Raji (cell line): ENCODE data around the gene GNAT1.

Experiments used
- POLR2A ChIP-seq: IDR thresholded peaks from 2 replicates; pipeline ENCODE4 v1.6.1; 2011; ENCODE audit warnings: low read depth, low read length, control low read depth; ENCODE audit not compliant: insufficient read depth

Gene GNAT1

DNA sequence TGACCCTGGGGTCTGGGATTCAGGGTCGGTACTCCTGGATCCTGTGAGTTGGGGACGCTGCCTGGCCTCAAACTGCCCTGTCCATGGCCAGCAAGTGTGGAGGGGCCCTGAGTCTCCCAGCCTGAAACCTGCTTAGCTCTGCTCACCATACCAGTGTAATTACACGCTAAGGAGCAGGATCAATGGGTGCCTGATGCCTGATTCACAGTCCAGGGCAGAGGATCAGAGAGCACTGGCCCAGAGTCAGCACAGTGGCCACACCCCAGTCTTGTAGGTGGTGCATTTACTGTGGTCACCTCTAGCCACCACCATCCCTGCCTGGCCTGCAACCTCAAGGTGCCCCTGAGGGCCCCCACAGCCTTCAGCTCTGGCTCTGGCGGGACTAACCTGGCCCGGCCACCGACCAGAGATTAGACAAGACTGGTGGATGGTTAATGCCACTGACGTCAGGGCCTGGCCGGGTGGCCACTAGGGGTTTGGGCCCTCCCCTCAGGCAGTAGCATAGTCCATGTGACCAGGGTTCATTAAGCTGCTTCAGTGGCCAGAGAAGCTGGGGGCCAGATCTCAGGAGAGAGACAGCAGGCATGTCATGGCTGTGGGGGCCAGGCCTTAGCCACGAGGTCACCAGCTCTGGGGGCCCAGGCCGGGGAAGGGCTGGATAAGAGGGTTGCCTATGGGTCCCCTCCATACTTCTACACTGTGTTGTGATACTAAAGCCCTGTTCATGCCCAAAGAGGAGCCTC is 10.3 kb downstream of the GNAT1 start:
- TF ChIP-seq POLR2A = no peak

DNA sequence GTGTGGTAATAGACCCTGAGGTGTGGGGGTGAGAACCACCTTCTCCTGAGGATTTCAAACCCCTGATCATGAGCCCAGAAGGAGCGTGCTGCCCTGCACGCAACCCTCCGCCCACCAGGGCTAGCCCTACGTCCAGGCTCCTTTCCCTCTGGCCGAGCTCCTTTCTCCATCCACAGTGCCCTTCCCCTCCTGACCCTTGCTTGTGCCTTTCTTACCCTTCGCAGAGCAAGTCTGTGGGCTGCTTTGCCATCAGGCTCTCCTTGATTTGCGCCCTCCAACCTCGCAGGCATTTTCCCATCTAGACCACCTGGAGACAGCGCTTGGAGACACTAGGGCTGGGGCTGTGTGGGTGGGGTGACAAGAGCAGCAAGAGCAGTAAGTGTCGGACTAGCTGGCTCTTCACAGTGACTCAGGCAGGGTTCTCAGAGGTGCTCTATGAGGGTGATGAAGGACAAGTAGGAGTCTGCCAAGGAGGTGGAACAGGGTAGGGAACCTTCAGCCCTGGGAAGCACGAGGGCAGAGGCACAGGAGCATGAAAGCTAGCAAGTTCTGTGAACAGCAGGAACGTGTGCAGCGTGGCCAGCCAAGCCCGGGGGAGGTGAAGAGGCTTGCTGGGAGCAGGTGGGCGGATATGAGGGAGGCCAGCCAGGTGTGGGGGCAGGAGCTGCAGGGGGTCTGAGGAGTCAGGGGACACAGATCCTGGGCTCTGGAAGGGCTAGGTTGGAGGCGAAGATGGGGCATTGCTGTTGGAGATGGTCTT is 11.1 kb downstream of the GNAT1 start:
- TF ChIP-seq POLR2A = no peak

DNA sequence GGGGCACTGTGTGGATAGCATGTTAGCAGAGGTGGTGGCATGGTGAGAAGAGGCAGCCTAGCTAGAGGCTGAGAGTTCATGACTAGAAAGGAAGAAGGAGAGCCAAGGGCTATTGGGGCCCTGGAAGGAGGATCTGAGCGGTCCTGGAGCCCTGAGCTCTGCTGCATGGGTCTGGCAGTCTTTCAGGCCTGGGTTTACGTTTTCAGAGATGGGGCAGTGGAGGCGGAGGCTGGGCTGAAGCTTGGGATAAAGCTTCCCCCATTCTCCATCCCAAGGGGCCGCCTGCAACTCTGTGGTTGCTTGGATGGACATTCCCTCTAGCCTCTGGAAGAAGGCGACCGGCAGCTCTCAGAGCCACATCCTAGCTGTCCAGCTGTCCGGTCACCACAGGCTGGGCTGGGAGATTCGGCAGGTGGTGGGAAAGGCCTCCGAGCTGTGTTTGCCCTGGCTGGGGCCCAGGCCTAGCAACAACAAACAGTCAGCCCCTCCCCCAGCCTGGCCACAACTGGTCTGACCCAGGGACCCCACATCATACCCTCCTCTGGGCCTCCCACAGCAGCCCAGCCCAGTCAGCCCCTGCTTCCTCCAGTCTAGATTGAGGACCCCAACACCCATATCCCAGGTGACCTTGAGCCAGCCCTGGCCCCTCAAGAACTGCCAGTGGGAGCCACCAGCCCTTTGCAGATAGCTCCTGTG is 11.9 kb downstream of the GNAT1 start:
- no peak for TF ChIP-seq POLR2A

DNA sequence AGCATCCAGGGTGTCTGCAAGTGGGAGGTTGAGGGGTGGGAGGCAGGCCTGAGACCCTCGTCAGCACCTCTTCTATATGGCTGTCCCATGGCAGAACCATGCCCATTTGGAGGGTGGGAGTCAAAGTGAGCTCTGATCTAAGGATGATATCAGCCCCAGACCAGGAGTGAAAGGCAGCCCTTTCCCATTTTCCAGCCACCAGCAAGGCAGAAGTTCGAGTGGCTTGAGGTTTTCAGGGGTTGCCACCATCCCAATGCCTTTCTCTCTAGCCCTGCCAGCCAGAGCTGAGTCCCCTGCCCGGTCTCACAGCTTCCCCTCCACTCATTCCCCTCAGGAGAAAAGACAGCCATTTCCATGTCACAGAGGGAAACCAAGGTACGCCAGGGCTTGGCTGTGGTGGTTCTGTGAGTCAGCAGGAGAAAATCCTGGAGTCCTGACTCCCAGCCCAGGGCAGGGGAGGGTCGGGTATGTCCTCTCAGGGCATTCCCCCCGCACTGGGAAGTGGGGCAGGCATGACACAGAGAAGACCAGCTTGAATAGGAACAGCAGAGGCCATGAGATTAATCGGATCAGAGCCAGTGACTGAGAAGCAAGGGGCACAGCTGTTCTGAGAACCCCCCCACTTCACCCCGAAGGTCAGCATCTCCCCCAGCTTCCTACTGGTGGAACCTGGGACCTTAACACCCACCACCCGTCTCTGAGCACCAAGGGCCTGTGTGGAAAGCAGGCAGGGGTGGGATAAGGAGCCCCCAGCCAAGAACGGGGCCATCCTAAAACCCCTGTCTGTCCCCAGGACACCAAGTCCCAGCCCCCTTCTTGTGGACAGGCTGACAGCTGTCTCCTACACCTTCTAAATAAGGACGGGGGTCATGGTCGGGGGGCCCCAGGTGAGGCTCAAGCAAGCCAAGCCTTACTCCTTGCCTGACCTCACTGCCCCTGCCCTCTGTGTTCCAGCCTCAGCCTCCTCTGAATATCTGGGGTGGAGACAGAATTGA is 12.7 kb downstream of the GNAT1 start:
- no peak for TF ChIP-seq POLR2A

DNA sequence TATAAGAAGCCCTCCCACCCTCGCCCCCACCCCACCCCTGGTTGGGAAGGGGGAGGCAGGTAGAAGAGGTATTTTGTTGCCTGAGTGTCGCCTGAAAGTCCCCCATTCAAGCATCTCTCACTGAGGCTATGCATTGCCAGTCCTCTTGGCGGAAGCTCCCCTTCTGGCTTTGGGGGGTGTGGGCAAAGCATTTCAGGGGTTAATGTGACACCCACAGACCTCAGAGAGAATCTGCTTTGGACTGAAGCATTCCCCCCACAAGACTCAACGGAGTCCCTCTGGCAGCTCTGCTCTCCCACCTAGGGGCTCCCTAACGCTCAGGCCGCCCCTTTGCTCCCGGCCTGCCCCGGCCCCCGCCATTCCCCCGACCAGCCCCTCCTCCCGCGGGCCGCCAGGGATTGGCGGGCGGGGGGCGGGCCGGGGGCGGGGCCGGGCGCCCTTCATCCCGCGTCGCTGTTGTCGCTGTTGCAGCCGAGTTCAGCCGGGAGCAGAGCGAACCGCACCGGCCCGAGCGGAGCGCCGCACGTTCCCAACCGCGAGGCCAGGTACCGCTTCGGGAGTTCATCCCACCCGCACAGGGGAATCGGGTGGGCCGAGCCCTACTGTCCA is 13.5 kb downstream of the GNAT1 start, which contains the start of gene SLC38A3:
Gene SLC38A3, plus strand, starts transcription at position 468 of the 609 bp plus-strand sequence. CDS start 8,929 bp downstream, outside the sequence.
- no peak for TF ChIP-seq POLR2A

DNA sequence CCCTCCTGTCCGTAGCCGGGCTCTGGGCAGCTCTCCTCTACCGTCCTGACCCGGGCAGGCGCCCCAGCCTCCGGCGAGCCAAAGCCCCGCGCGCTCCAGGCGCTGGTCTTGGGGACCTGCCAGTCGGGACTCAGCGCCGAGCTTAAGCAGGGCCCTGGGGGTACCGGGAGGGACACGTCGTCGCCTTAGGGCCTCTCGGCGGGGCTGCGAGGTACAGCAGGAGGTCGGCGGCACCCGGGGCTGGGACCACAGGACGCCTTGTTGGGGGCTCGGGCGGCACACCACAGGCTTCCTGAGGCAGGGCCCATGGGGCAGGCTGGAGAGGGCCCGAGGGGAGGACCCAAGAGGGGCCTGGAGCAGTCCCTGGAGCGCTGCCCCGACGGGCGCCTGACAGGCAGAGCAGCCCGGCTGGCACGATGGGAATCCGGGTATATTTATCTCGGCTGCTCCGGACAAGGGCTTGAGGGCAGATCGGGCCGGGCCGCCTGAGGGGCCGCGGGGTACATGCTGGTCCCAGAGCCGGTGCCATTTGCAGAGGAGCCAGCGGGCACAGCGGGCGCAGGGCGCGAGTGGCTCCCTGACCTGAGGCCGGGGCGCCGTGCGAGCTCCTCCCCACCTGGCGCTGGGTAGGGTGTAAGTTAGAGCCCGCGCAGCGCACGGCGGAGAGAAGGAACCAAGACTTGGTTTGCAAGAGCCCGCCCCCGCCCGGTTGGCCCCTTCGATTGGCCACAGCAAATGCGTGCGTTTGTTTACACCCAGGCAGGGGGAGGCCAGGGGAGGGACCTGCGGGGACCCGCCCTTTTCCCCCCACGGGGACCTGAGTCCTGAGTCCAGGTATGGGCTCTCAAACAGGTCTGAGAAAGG is 14.2 kb downstream of the GNAT1 start:
- no peak for TF ChIP-seq POLR2A

DNA sequence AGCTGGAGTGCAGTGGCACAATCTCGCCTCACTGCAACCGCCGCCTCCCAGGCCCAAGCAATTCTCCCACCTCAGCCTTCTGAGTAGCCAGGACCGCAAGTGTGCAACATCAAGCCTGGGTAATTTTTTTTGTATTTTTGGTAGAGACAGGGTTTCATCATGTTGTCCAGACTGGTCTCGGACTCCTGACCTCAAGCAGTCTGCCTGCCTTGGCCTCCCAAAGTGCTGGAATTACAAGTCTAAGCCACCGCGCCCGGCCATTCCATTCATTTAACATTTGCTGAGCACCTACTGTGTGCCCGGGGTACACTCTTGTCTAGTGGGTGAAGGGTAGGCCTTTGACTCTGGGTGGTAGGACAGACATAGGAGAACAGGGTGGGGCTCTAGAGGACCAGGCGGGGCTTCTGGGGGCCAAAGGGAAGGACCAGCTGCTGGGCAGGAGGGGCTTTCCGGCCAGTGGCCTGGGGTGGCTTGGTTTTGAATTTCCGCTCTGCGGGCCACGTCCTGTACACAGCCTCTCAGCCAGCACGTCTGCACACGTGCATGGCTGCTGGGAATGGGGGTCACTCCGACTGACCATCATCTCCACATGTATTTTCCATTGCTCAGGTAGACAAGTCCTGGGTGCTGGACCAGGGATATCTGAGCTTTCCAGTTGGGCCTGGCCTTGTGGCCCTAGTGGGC is 16.1 kb downstream of the GNAT1 start:
- no peak for TF ChIP-seq POLR2A

DNA sequence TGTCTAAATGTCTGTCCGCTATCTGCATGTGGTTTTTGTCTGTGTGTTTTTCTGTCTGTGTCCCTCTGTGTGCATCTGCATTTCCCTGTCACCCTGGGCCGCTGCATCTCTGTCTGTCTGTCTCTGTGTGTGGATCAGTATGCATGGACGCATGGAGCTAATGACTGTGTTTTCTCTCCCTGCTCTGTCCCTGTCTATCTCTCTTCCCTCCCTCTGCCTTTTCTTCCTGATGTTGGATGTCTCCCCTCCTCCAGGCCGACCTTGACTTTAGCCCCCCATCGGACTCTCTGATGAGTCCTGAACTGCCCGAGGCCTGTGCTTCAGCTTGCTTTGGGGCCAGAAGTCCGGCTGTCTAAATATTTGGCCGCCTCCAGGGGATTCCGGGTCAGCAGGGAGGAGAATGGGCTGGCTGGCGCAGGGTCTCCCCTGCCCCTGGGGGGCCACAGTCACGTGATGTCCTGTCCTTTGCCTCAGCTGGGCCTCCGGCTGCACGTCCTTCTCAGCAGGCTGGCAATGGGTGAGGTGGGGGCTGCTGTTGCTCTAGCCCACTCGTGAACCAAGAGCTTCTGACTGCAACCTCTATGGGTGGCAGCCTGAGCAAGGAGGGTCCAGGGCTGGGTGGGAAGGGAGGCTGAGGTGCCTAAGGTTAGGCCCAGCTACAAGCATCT is 17.4 kb downstream of the GNAT1 start:
- no peak for TF ChIP-seq POLR2A

DNA sequence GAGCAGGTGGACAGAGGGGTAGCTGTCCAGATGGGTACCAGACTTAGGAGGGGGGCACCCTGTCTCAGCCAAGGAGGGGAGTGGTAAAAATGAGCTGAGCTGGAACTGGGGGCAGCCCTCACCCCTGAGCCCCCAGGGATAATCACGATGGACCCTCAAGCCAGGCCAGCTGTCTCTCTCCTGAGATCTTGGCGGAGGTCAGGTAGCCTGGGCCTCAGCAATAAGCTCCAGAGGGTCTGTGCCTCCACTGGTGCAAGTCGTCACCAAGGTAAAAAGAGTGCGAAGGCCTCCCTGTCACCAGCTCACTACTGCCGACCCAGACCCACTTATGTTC is 18.7 kb downstream of the GNAT1 start:
- TF ChIP-seq POLR2A = no peak

DNA sequence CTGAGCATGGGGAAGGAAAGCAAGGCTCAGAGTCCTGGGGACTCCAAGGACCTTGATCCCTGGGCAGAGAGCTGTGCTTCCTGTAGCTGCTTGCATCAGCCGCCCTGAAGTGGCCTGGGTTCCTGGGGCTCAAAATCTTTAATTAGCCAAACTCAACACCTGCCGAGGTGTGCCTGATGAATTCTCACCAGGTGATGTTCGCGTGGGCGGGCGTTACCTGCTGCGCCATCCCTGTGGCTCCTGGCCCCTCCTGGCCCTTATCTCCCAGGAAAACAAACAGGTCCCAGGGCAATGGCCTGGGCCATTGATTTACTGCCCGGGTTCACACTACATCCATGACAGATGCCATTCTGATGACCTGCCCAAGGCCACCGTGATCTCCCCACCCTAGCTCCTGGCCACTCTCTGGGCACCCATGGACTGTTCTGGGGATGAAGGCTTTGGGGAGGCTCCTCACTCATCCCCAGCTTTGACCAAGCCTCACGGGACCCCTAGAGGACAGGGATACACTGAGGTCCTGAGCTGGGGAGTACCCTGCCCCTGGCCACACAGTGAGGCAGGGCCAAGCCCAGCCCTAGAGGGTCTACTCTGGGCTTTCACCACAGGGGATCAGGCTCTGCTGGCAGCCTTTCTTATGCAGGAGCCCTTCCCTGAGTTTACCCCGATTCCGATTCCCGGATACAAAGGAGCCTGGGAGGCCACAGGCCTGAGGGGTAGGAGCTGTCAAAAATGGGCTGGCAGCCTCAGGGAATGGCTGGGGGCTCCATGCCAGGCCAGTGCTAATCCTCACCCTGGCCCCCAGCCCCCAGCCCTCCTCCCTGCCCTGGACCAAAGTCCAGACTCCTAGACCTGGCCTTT is 19.3 kb downstream of the GNAT1 start:
- no peak for TF ChIP-seq POLR2A

DNA sequence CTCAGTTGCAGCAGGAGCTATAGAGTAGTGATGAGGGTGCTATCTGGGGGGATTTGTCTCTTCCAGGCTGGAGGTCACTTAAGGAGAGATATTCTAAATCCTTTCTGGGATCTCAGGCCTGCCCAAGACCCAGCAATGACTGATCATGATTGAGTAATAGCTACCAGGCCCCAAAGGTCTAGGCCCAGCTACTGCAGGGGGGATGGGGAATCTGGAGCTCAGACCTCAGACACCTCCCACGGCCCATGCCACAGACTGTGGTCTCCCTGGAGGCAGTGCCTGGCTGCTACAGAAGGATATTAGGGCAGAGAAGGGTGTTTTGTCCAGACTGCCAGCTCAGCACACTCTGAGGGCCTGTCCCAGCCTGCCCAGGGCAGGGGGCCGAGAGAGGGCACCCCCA is 20.5 kb downstream of the GNAT1 start:
- TF ChIP-seq POLR2A = no peak
